Prostate gland (tissue), 2 donors: ENCODE data around the gene NUP88. TPM values are rescaled to one million over a fixed set of nuclear protein-coding genes. Genes with fewer than 3 reads are reported as not detected.

Experiments
- DNase-seq: peaks from one replicate; pipeline ENCODE4 v3.0.0-alpha.2; 2019; ENCODE audit warnings: low spot score
- H3K27ac ChIP-seq, 2 donors: fragments of 200-600 bp; sonication (generic); 2 replicates each; pipeline ENCODE4 v1.5.1; 2017 to 2019
- H3K27me3 ChIP-seq: fragments of 200-600 bp; sonication (generic); replicated peaks from 2 replicates; pipeline ENCODE4 v1.5.1; 2019; ENCODE audit not compliant: insufficient read depth
- H3K36me3 ChIP-seq, 2 donors: fragments of 200-600 bp; sonication (generic); 1 replicate in 1 of 2; 2 replicates in 1 of 2; pipeline versions ENCODE4 v1.5.1 to v1.8.1; 2017 to 2019
- H3K4me1 ChIP-seq: fragments of 200-600 bp; sonication (generic); replicated peaks from 2 replicates; pipeline ENCODE4 v1.5.1; 2019
- H3K4me3 ChIP-seq, 2 donors: fragments of 200-600 bp; sonication (generic); 2 replicates each; pipeline ENCODE4 v1.5.1; 2017 to 2019
- H3K9me3 ChIP-seq: fragments of 200-600 bp; sonication (generic); 2 replicates; pipeline ENCODE4 v1.5.1; 2017
- POLR2A ChIP-seq: fragments of 450-650 bp; IDR thresholded peaks from one replicate; pipeline ENCODE4 v1.6.1; 2016; ENCODE audit warnings: antibody characterized with exemption, mild to moderate bottlenecking
- POLR2AphosphoS5 ChIP-seq: sonication (generic); formaldehyde crosslinking; IDR thresholded peaks from one replicate; pipeline ENCODE4 v1.6.1; 2017; ENCODE audit warnings: antibody characterized with exemption
- WGBS: methylation state at CpG from one replicate; pipeline ENCODE4 v1.1.5; 2018; 5-methylcytosine and 5-hydroxymethylcytosine counted together
- intact Hi-C: fragments of 100-400 bp; cut with DNase I; formaldehyde crosslinking; loops from one replicate; pipeline ENCODE4 v1.14.2; 2022
- total RNA-seq, 2 donors: library from RNA; depleted of rRNA; stranded (reverse); fragments of >200 nt; gene quantifications; one replicate each; pipeline ENCODE4 v1.1.0, GENCODE V29; 2016
- TF ChIP-seq, protein P1 (sequence below), 4 experiments: fragments of 200-600 bp in 2 of 4; fragments of 450-650 bp in 2 of 4; sonication (generic) in 2 of 4; IDR thresholded peaks; 1 replicate in 3 of 4; 2 replicates in 1 of 4; pipeline ENCODE4 v1.5.1; 2016 to 2019; ENCODE audit warnings: antibody characterized with exemption in 4 of 4, mild to moderate bottlenecking in 2 of 4, moderate library complexity in 2 of 4

Gene NUP88
- total RNA-seq, 2 donors from 2014 or later = 64.8 to 105 TPM

DNA sequence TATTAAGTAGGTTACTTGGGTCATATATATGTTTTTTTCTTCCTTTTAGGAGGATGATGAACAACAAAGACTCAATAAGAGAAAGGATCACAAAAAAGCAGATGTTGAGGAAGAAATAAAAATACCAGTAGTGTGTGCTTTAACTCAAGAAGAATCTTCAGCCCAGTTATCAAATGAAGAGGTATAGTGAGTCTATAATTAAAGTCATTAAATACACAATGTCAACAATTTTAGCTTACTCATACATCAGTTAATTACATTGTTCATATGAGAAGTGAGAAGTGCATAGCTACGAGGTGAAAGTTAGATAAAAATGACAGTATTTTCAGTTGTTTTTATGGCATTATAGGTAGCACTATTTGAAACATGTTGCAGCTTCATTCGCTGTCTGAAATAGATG, 65.2 kb downstream of the NUP88 start:
- TF ChIP-seq POLR2AphosphoS5 (no peak), POLR2A (no peak)
- Histone ChIP-seq H3K4me3 (no peak overlapping the region), H3K36me3 (no peaks in the 10 kb centered on the region), H3K27ac (no peak overlapping the region), H3K4me1 (no peaks in the 10 kb centered on the region), H3K27me3 (no peaks in the 10 kb centered on the region), H3K9me3 (no peaks in the 10 kb centered on the region)
- intact Hi-C loops = no loop called here
- 78% methylated on average over 2 of the region's 2 CpGs for WGBS
- no peak for DNase-seq

DNA sequence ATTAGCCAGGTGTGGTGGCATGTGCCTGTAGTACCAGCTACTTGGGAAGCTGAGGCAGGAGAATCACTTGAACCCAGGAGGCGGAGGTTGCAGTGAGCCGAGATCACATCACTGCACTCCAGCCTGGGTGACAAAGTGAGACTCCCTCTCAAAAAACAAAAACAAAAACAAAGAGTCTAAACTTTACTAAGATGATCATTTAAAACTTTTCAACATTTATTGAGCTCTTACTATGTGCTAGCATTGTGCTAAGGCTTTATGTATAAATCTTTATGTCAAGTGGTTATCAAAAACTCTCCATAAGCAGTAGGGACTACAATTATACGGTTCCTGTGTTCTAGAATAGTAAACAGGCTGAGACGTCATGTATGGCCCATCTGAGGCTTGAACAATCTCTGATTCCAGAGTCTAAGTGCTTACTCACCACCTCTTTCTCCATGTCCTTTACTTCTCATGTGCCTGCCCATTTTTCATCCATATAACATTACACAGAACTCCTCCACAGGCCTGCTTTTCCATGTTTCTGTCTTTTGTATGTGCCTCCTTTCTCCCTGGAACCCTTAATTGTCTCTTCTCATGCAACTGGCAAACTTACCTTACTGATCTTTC, 66.7 kb downstream of the NUP88 start:
- intact Hi-C loops = no loop called here
- Histone ChIP-seq H3K4me3 (no peak overlapping the region), H3K27ac (no peak overlapping the region), H3K4me1 (no peaks in the 10 kb centered on the region), H3K27me3 (no peaks in the 10 kb centered on the region), H3K36me3 (no peaks in the 10 kb centered on the region), H3K9me3 (no peaks in the 10 kb centered on the region)
- TF ChIP-seq, protein P1, sequence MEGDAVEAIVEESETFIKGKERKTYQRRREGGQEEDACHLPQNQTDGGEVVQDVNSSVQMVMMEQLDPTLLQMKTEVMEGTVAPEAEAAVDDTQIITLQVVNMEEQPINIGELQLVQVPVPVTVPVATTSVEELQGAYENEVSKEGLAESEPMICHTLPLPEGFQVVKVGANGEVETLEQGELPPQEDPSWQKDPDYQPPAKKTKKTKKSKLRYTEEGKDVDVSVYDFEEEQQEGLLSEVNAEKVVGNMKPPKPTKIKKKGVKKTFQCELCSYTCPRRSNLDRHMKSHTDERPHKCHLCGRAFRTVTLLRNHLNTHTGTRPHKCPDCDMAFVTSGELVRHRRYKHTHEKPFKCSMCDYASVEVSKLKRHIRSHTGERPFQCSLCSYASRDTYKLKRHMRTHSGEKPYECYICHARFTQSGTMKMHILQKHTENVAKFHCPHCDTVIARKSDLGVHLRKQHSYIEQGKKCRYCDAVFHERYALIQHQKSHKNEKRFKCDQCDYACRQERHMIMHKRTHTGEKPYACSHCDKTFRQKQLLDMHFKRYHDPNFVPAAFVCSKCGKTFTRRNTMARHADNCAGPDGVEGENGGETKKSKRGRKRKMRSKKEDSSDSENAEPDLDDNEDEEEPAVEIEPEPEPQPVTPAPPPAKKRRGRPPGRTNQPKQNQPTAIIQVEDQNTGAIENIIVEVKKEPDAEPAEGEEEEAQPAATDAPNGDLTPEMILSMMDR (IDR thresholded peaks at IDR 0.05) = no peak
- DNase-seq = no peak
- 82% methylated on average over 4 of the region's 4 CpGs for WGBS

DNA sequence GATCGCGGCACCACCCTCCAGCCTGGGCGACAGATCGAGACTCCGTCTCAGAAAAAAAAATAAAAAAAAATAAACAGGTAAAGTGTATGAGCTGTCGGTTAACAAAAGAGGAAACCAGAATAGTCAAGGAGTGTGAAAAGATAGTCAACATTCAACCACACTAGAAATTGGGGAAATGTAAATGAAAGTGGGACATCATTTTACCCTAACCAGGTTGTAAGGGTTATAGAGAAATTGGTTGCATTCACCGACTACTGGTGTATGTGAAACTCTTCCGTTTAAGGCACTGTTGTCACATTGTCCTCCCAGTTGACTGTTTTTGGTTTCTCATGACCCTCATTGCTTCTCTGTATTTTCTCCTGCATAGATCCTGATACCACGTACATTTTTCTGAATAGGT, 74.5 kb downstream of the NUP88 start:
- intact Hi-C loops = no loop called here
- Histone ChIP-seq H3K36me3 (peaks cover 0 to 10% of the 10 kb centered on the region in 2 donors), H3K4me1 (no peaks in the 10 kb centered on the region), H3K27ac (no peak overlapping the region), H3K9me3 (no peaks in the 10 kb centered on the region), H3K4me3 (no peak overlapping the region), H3K27me3 (no peaks in the 10 kb centered on the region)
- DNase-seq = no peak
- TF ChIP-seq, protein P1 (IDR thresholded peaks at IDR 0.05) = no peak
- TF ChIP-seq POLR2A = no peak
- TF ChIP-seq POLR2AphosphoS5 = no peak
- WGBS = 98% methylated on average over 9 of the region's 9 CpGs

Other genes starting within 250 kb of the NUP88 start
- gene ZNF594, start 227.8 kb downstream of the NUP88 start, total RNA-seq = 10 to 100 TPM; 20.3 to 33.2 TPM
- gene SCIMP, start 184.8 kb downstream of the NUP88 start, total RNA-seq = 1 to 10 TPM in 1 of 2 donors, under 1 TPM in 1; 0.68 to 2.3 TPM
- gene RABEP1, start 137.4 kb downstream of the NUP88 start, total RNA-seq = 10 to 100 TPM; 38.9 to 54.7 TPM
- 10 to 100 TPM; 39.2 to 51.1 TPM for gene RPAIN, start 520 bp upstream of the NUP88 start, total RNA-seq
- 100 to 1,000 TPM; 140 to 146 TPM for gene C1QBP, start 19.5 kb upstream of the NUP88 start, total RNA-seq
- 10 to 100 TPM; 11.9 to 13.2 TPM for gene DHX33, start 49.3 kb upstream of the NUP88 start, total RNA-seq
- gene DERL2, start 66.5 kb upstream of the NUP88 start, total RNA-seq = 10 to 100 TPM; 37.9 to 47.3 TPM
- gene MIS12, start 66.9 kb upstream of the NUP88 start, total RNA-seq = 10 to 100 TPM in 1 of 2 donors, 1 to 10 TPM in 1; 7.9 to 18.7 TPM
- gene NLRP1, start 164.8 kb upstream of the NUP88 start, total RNA-seq = 10 to 100 TPM; 10.7 to 29.9 TPM